ENCODE measurements around the gene GGT7.
"Not testable (repeated sequence)": the region's sequence is repeated elsewhere in the genome, so short reads cannot be mapped to it uniquely, and the experiment has no call there.

Gene GGT7

DNA sequence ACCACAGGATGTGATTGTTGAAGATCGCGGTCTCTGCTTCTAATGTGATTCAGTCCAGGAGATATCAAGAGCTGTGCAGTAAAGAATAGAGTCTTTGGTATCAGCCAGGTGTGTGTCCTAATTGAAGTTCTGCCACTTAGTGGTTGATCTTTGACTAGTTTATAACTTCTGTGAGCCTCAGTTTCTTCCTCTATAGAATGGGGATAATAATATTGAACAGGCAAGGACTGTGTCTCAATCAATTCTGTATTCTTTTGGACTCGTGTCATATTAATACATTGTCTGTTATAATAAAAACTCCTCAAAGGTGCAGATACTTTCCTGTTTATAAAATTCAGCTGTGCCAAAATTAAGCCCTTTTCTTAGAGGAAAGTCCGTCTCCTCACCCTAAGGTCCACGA lies 24.1 kb downstream of the GGT7 start:
- DNase-seq (ENCODE audit: low spot score) = no peak

DNA sequence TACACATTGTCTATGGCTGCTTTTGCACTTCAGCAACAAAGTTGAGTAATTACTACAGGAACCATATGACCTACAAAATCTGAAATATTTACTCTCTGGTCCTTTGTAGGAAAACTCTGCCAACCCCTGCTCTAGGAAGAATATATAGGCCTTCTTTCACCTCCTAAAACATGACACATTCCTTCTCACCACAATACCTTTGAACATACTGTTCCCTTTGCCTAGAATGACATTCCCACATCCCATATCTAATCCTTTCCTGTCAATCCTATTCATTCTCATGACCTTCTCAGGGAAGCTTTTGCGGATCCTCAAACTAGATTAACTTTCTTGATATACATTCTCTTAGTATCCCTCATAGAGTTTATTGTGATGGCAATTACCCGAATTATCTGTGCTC lies 29.2 kb downstream of the GGT7 start:
- no peak for DNase-seq (ENCODE audit: low spot score)

DNA sequence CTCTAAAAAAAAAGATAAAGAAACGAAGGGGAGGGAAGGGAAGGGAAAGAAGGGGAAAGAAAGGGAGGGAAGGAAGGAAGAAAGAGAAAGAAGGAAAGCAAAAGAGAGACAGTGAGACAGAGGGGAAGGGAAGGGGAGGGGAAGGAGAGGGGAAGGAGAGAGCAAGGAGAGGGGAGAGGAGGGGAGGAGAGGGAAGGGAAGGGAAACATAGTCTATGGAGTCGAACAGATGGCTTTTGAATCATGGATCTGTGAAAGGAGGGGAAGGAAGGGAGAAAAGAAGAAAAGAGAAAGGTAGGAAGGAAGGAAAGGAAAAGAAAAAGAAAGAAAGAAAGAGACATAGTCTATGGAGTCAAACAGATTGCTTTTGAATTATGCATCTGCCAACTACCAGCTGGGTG lies 30.5 kb downstream of the GGT7 start:
- no peak for DNase-seq (ENCODE audit: low spot score)

DNA sequence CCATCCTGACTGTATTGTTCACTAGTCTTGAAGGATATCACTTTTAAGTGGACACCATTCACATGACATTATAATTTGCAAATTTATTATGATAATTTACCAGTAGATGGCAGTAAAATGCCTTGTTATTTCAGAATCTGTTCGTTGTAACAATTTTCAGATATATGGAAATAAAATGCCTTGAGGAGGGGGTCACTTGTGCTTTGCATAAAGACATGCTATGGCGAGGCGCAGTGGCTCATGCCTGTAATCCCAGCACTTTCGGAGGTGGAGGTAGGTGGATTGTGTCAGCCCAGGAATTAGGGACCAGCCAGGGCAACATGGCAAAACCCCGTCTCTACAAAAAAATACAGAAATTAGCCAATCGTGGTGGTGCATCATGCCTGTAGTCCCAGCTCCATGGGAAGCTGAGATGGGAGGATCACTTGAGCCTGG lies 38.2 kb downstream of the GGT7 start:
- DNase-seq (ENCODE audit: low spot score) = no peak

DNA sequence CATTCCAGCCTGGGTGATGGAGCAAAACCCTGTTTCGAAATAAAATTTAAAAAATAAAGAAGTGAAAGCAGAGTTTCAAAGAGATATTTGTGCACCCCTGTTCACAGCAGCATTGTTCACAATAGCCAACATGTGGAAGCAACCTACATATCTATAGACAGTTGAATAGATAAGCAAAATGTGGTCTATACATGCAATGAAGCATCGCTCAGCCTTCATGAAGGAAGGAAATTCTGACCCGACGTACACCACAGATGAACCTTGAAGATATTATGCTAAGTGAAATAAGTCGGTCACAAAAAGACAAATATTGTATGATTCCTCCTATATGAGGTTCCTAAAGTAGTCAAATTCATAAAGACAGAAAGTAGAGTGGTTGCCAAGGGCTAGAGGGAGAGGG lies 40.7 kb downstream of the GGT7 start:
- DNase-seq (ENCODE audit: low spot score) = no peak

DNA sequence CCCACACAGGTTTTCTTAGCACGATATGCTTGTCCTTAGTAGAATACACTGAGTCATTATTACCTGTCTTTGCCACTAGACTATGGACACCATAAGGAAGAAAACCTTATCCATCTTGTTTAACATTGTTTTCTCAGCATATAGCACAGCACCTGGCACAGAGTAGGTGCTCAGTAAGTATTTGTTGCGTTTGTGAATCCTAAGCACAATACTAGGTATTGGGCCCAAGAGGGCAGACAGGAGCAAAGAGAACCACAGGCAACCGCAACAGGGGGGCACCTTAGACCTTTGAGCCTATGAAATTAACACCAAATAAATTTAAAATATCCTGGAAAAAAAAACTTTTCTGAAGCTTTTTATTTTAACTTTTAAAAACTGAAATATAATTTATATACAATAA lies 43.5 kb downstream of the GGT7 start:
- DNase-seq (ENCODE audit: low spot score) = no peak

DNA sequence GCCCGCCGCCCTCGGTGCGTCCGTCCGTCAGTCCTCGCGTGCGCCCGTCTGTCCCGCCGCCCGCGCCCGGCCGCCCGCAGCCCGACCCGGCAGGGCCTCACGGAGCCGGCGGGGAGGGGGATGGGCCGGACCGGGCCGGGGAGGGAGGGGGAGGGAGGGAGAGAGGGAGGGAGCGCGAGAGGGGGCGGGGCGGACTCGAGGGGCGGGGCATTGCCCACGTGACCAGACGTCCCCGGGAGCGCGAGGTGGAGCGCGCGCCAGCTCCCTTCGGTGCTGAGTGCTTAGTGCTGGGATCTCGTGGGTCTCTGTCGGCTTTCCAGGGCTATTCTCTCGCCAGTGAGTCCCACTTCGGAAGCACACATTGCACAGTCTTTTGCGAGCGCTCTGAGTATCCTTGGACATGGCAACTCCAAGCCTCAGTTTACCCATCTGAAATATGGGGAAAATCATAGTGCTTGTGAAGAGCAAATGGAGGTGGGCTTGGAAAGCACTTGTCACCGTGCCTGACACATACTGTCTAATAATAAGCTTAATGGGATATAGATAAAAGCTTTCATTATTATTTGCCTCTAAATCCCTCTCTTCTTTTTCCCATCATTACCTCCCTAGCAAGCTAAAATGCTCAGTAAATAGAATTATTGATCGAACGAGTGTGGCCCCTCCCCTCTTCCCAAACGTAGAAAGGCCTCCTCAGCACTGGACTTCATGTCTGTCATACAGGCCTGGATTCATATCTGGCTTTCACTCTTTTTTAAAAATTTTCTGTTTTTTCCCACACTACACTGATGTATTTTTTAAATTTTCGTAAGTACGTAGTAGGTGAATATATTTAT lies 46.9 kb downstream of the GGT7 start, which contains the start of gene NCOA6:
TSS of gene NCOA6 (minus strand) at position 122 of the 833 bp plus-strand sequence. CDS start 43,296 bp downstream, outside the sequence.
- DNase-seq (ENCODE audit: low spot score) = peak; percentile 89

DNA sequence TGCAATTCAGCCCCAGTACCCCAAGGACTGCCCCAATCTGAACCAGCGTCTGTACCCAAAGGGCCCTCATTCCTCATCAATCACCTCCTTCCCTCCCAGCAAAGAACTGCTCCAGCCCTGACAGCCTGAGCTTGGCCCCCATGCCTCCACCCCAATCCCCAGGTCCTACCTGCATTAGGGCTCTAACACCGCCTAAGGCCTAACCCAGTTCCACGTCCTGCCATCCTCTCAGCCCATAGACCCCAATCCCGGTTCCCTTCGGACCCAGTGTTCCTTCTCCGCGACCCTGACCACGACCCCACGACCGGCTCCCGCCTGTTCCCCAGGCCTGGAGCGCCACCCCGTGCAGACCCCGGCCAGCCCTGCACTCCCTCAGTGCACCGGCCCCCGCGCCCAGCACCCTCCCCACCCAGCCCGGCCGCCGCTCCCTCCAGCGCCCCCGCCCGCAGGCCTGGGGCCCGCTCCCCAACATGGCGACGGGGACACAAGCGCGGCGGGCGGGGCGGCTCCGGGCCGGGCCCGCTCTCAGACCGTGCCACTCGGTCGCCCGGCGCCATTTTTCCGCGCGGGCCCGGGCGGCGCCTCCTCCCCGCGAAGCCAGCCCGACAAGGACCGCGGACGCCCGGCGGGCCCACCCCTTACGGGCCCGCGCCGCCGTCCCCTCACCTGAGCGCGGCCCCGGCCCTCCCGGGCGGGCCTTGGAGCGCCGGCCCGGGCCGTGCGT lies 47.7 kb downstream of the GGT7 start:
- DNase-seq (ENCODE audit: low spot score) = peak; percentile 69

DNA sequence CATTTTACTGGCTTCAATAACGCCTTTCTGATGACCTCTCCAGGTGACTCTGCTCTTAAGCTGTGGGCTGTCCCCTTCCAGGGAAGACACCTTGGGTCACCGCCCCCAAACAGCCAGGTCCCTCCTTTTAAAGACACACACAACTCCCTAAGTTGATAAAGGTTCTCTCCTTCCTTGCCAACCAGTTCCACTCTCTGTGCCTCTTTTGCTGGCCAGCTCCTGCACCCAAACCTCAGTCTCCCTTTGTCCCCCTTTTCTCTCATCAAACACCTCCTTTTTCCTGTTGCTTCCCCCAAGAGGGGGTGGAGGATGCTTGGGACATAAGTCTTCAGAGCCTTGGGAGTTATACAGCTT lies 48.2 kb downstream of the GGT7 start:
- DNase-seq (ENCODE audit: low spot score) = peak; percentile 47

DNA sequence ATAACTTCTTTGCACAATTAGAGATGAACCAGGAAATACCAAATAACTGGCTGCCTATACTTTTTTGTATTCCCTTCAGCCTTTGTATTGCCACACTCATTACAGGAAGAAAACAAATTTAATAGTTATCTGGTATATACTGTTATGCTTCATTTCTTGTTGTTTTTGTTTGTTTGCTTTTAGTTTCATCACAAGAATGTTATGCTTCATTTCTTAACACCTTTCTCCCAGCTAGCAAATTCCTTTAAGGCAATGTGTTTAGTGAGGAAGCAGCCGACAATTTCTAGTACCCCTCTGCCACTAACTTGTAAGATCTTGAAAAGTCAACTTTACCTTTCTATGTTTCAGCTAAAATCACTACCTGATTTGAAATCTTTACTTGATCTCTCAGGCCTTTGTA lies 48.6 kb downstream of the GGT7 start:
- no peak for DNase-seq (ENCODE audit: low spot score)

DNA sequence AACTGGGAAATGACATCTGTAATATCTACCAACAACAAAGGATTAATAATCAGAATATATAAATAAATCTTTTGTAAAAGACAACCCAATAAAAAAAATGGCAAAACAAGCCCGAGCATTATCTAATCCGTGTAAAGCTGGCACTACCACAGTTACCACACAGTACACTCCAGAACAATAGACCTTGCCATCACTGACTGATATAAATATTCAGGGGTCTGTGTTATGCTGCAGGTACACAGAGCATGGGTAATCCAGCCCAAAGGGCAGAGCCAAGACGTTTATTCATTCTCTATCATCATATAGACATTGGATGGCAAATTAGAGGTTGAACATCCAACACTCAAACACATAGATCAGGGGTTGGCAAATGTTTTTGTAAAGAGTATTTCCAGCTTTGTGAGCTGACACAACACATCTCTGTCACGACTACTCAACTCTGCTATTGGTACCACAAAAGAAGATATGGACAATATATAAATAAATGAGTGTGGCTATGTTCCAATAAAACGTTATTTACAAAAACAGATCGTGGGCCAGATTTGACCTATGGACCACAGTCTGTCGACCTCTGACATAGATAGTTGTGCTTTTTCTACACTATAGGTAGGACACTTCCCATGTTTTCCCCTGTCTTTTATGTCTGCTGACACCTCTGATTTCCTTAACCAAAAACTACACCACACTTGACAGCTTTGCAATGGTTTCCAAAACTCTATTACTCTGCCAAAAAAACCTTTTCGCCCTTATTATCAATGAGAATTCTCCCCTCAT lies 51.7 kb downstream of the GGT7 start:
- DNase-seq (ENCODE audit: low spot score) = peak; percentile 47

DNA sequence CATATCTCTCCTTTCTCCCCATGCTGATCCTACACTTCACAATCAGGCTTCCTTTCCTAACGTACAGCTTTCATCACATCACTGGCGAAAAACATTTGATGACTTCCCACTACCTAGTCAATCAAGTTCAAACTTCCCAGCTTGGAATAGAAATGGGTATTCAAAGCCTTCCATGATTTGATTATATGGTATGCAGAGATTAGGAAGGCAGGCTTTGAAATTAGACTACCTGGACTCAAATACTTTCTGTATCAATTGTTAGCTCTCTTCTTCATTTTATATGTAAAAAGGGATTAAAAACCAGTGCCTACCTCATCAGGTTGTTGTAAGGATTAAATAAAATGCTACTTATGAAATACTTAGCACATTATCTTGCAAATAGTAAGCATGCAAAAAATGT lies 54.9 kb downstream of the GGT7 start:
- no peak for DNase-seq (ENCODE audit: low spot score)

DNA sequence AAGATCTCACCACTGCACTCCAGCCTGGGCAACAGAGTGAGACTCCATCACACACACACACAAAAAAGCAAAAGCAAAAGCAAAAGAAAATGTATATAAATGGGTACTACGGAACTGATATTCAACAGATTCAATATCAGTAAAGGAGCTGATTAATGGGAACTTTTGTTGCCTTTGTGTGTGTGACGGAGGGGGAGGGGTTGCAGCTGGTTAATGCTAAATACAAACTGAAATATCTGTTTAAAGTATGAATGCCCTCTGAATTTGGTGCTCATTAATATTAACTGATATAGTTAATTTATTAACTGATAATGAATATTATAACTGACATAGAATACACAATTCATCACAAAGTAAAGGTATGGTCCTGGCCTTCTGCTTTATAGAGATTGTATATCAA lies 55.6 kb downstream of the GGT7 start:
- DNase-seq (ENCODE audit: low spot score) = peak; percentile 55

DNA sequence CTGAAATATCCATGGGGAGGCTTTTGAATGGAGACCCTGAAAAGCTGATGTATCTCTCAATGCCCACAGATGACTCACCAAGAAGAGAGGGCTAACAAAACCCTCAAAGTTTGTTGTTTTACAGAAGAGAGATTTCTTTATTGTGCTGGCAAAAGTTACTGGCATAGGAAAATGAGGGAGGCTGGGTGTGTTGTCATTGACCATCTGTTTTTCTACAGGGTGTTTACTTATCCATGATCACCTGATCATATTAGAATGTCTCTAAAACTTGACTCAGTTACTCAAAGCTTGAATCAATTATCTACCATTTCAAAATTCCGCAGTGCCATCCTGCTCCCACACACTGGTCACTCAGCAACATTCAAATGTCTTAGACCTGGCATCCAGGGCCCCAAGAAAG lies 57.0 kb downstream of the GGT7 start:
- no peak for DNase-seq (ENCODE audit: low spot score)

DNA sequence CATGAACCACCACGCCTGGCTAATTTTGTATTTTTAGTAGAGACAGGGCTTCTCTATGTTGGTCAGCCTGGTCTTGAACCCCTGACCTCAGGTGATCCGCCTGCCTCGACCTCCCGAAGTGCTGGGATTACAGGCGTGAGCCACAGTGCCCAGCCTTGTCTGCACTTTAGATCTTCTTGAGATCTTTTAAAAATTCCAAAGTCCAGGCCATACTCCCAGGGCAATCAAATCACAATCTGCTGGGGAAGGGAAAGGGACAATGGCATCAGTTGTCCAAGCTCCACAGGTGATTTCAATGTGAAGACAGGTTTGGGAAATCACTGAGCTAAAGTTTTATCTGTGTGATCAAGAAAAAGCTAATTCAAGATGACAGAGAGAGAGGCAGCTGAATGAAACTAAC lies 64.1 kb downstream of the GGT7 start:
- DNase-seq (ENCODE audit: low spot score) = no peak

DNA sequence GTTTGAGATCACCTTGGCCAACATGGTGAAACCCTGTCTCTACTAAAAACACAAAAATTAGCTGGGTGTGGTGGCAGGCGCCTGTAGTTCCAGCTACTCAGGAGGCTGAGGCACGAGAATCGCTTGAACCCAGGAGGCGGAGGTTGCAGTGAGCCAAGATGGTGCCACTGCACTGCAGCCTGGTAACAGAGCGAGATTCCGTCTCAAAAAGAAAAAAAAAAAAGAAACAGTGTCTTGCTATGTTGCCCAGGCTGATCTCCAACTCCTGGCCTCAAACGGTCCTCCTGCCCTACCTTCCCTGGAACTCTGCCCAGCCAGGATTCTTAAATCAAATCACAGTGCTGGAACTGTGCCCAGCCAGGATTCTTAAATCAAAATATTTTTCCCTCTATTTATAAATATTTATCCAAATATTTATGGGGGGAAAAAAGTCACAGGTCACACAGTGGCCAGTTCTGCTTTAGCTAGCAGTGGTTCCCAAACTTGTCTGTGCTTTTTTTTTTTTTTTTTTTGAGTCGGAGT lies 64.7 kb downstream of the GGT7 start:
- not testable (repeated sequence) for DNase-seq (ENCODE audit: low spot score)

DNA sequence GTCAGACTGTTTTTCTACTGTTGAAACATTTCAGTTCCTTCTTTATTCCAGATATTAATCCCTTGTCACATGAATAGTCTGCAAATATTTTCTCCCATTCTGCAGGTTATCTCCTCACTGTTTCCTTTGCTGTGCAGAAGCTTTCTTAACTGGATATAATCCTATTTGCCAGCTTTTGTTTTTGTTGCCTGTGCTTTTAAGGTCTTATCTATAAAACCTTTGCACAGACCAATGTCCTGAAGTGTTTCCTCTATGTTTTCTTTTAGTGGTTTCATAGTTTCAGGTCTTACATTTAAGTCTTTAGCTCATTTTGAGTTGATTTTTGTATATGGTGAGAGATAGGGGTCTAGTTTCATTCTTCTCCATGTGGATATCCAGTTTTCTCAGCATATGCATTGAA lies 66.4 kb downstream of the GGT7 start:
- DNase-seq (ENCODE audit: low spot score) = no peak

DNA sequence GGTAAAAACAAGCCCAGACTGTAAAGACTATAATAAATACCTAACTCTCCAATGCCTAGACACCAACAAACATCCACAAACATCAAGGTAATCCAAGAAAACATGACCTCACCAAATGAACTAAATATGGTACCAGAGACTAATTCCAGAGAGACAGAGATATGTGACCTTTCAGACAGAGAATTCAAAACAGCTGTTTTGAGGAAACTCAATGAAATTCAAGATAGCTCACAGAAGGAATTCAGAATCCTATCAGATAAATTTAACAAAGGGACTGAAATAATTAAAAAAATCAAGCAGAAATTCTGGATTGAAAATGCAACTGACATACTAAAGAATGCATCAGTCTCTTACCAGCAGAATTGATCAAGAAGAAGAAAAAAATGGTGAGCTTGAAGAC lies 73.8 kb downstream of the GGT7 start:
- DNase-seq (ENCODE audit: low spot score) = no peak

DNA sequence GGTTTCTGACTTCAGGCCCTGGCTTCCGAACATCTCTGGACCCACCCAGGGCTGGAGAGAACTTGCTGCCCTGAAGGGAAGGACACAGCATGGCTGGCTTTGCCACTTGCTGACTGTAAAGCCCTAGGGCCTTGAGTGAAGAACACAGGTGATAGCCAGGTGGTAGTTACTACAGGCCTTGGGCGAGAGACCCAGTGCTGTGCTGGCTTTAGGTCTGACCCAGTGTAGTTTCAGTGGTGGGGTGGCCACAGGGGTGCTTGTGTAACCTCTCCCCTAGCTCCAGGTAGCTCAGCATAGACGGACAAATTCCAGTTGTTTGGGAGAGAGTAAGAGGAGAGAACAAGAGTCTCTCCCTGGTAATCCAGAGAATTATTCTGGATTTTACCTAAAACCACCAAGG lies 74.3 kb downstream of the GGT7 start:
- DNase-seq (ENCODE audit: low spot score) = no peak

DNA sequence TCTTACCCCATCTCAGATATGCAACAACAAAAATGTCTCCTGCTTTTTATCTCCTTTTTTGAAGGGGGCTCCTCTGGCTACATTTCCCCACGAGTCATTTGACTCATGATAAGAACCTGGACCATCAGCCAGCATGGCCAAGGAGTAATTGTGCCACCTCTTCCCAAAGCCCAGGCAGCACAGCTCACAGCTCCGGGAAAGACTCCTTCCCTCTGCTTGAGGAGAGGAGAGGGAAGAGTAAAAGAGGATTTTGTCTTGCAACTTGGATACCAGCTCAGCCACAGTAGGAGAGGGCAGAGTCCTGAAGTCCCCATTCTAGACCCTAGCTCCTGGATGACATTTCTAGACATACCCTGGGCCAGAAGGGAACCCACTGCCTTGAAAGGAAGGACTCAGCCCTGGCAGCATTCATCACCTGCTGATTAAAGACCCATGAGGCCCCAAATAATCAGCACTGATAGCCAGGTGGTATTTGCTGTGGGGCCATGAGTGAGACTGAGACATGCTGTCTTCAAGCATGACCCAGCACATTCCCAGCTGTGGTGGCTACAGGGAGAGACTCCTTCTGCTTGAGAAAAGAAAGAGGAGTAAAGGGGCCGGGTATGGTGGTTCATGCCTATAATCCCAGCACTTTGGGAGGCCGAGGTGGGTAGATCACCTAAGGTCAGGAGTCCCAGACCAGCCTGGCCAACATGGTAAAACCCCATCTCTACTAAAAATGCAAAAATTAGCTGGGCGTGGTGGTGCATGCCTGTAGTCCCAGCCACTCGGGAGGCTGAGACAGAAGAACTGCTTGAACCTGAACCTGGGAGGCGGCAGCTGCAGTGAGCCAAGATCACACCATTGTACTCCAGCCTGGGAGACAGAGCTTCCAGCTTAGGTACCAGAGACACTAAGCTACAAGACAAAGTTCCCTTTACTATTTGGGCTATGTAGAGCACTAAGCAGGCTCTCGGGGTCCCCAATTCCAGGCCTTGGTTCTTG lies 75.4 kb downstream of the GGT7 start:
- no peak for DNase-seq (ENCODE audit: low spot score)

Data from globus pallidus (tissue), 1 donor.